ENCODE results near the gene CFAP299.
"Not testable (repeated sequence)": the region's sequence is repeated elsewhere in the genome, so short reads cannot be mapped to it uniquely, and the experiment has no call there.

CFAP299 gene

DNA sequence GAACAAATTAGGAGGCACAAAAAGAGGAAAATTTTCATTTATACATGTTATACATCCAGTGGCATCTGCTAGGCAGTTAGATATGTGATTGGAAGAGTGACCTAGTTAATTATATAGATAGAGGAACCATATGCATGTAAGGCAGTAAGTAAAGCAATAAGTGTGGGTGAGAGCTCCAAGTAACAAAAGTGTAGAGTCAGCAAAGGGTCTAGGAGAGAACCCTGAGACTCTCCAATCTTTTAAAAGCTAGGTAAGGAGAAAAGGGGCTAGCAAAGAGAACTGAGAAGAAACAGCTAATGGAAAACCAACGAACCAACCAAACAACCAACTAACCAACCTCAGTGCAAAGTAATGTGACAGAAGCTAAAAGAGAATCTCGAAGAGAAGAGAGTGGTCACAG, 3.8 kb upstream of the CFAP299 start:
- H3K4me1 ChIP-seq (ENCODE audit: control extremely low read depth in 1 of 4, control insufficient read depth in 4 of 4, insufficient read depth in 4 of 4, low read length in 3 of 4) = peaks cover 5 to 14% (median 12%) of the 10 kb centered on the region in 4 experiments
- CTCF ChIA-PET = interaction anchor here (1.1 to 1.4 kb wide), 3 partner anchors 110 to 1381 kb away, joined by 3 read pairs; no protein-coding TSS in a partner anchor
- peaks cover 0 to 7% (median 0%) of the 10 kb centered on the region in 5 experiments for H3K27me3 ChIP-seq (replicated peaks in 2 of 5; ENCODE audit: control insufficient read depth in 4 of 5, insufficient read depth in 5 of 5, low read length in 4 of 5)
- no peak overlapping the region for H3K27ac ChIP-seq (ENCODE audit: insufficient read depth in 1 of 2, low read depth in 1 of 2, low read length in 2 of 2, poor library complexity in 1 of 2, severe bottlenecking in 2 of 2)
- DNase-seq = no peak
- H3K36me3 ChIP-seq (ENCODE audit: control insufficient read depth in 4 of 4, insufficient read depth in 4 of 4, low read length in 3 of 4) = no peaks in the 10 kb centered on the region
- POLR2A ChIA-PET = no interaction called here
- 100% methylated on average over 1 of the region's 2 CpGs for WGBS (ENCODE audit: insufficient coverage)
- H3K4me3 ChIP-seq (ENCODE audit: control insufficient read depth in 1 of 7, extremely low read depth in 1 of 7, insufficient read depth in 4 of 7, low read depth in 2 of 7, low read length in 6 of 7) = no peak overlapping the region
- H3K9me3 ChIP-seq (ENCODE audit: control extremely low read depth in 1 of 5, control insufficient read depth in 4 of 5, insufficient read depth in 2 of 5, low read depth in 1 of 5, low read length in 4 of 5) = no peaks in the 10 kb centered on the region

DNA sequence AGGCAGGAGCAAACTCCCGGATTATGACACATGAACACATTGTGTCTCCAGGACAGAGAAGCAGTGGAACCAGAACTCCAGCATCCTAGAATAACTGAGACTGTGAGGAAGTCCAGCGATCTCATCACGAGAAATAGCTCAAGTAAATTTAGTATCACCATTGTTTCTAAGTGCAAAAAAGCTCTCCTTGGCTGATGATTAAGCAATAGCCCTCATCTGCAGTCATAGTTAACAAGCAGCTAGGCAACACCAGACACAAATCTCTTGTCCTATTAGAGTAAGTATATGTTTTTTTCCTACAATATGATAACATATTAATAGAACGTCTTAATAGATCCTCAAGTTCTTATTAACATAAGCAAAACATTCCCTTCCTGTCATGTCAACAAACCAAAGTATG, 2.4 kb upstream of the CFAP299 start:
- 85% methylated on average over 3 of the region's 4 CpGs for WGBS (ENCODE audit: insufficient coverage)
- H3K9me3 ChIP-seq (ENCODE audit: control extremely low read depth in 1 of 5, control insufficient read depth in 4 of 5, insufficient read depth in 2 of 5, low read depth in 1 of 5, low read length in 4 of 5) = no peaks in the 10 kb centered on the region
- POLR2A ChIA-PET = no interaction called here
- peaks cover 0 to 7% (median 0%) of the 10 kb centered on the region in 5 experiments for H3K27me3 ChIP-seq (replicated peaks in 2 of 5; ENCODE audit: control insufficient read depth in 4 of 5, insufficient read depth in 5 of 5, low read length in 4 of 5)
- CTCF ChIA-PET = interaction anchor here (1.4 kb wide), 1 partner anchor 1291 kb away, joined by 3 read pairs; no protein-coding TSS in a partner anchor
- H3K4me3 ChIP-seq (ENCODE audit: control insufficient read depth in 1 of 7, extremely low read depth in 1 of 7, insufficient read depth in 4 of 7, low read depth in 2 of 7, low read length in 6 of 7) = no peak overlapping the region
- peaks cover 5 to 15% (median 12%) of the 10 kb centered on the region in 4 experiments for H3K4me1 ChIP-seq (ENCODE audit: control extremely low read depth in 1 of 4, control insufficient read depth in 4 of 4, insufficient read depth in 4 of 4, low read length in 3 of 4)
- no peak for DNase-seq
- H3K27ac ChIP-seq (ENCODE audit: insufficient read depth in 1 of 2, low read depth in 1 of 2, low read length in 2 of 2, poor library complexity in 1 of 2, severe bottlenecking in 2 of 2) = no peak overlapping the region
- no peaks in the 10 kb centered on the region for H3K36me3 ChIP-seq (ENCODE audit: control insufficient read depth in 4 of 4, insufficient read depth in 4 of 4, low read length in 3 of 4)

GRCh38 chr4:80334568-80334967, 962 bp upstream of the CFAP299 start:
- H3K4me1 ChIP-seq (ENCODE audit: control extremely low read depth in 1 of 4, control insufficient read depth in 4 of 4, insufficient read depth in 4 of 4, low read length in 3 of 4) = peaks cover 5 to 15% (median 12%) of the 10 kb centered on the region in 4 experiments
- H3K27me3 ChIP-seq (replicated peaks in 2 of 5; ENCODE audit: control insufficient read depth in 4 of 5, insufficient read depth in 5 of 5, low read length in 4 of 5) = peaks cover 0 to 7% (median 0%) of the 10 kb centered on the region in 5 experiments
- no peak overlapping the region for H3K4me3 ChIP-seq (ENCODE audit: control insufficient read depth in 1 of 7, extremely low read depth in 1 of 7, insufficient read depth in 4 of 7, low read depth in 2 of 7, low read length in 6 of 7)
- H3K9me3 ChIP-seq (ENCODE audit: control extremely low read depth in 1 of 5, control insufficient read depth in 4 of 5, insufficient read depth in 2 of 5, low read depth in 1 of 5, low read length in 4 of 5) = no peaks in the 10 kb centered on the region
- H3K36me3 ChIP-seq (ENCODE audit: control insufficient read depth in 4 of 4, insufficient read depth in 4 of 4, low read length in 3 of 4) = no peaks in the 10 kb centered on the region
- no CpG with 5 or more reads among the region's 1 CpG for WGBS (ENCODE audit: insufficient coverage)
- DNase-seq = no peak
- ChIA-PET POLR2A (no interaction called here), CTCF (interaction anchor here (0.8 to 1.8 kb wide), 3 partner anchors 14 to 1382 kb away, joined by 3 to 4 read pairs (median 4); no protein-coding TSS in a partner anchor)
- H3K27ac ChIP-seq (ENCODE audit: insufficient read depth in 1 of 2, low read depth in 1 of 2, low read length in 2 of 2, poor library complexity in 1 of 2, severe bottlenecking in 2 of 2) = no peak overlapping the region

- Histone ChIP-seq H3K27ac (ENCODE audit: insufficient read depth in 1 of 2, low read depth in 1 of 2, low read length in 2 of 2, poor library complexity in 1 of 2, severe bottlenecking in 2 of 2) (peak overlapping the region in 1 of 2 experiments; percentile 36), H3K4me3 (ENCODE audit: control insufficient read depth in 1 of 7, extremely low read depth in 1 of 7, insufficient read depth in 4 of 7, low read depth in 2 of 7, low read length in 6 of 7) (peak overlapping the region in 6 of 7 experiments; percentile 78 to 91 (median 84)), H3K36me3 (ENCODE audit: control insufficient read depth in 4 of 4, insufficient read depth in 4 of 4, low read length in 3 of 4) (no peaks in the 10 kb centered on the region), H3K27me3 (replicated peaks in 2 of 5; ENCODE audit: control insufficient read depth in 4 of 5, insufficient read depth in 5 of 5, low read length in 4 of 5) (peaks cover 0 to 7% (median 0%) of the 10 kb centered on the region in 5 experiments), H3K9me3 (ENCODE audit: control extremely low read depth in 1 of 5, control insufficient read depth in 4 of 5, insufficient read depth in 2 of 5, low read depth in 1 of 5, low read length in 4 of 5) (no peaks in the 10 kb centered on the region), H3K4me1 (ENCODE audit: control extremely low read depth in 1 of 4, control insufficient read depth in 4 of 4, insufficient read depth in 4 of 4, low read length in 3 of 4) (peaks cover 5 to 15% (median 12%) of the 10 kb centered on the region in 4 experiments)
- WGBS (ENCODE audit: insufficient coverage) = 0% methylated on average over 1 of the region's 3 CpGs
- CTCF ChIA-PET = interaction anchor here (0.8 to 1.8 kb wide), 6 partner anchors 13 to 1383 kb away, joined by 3 to 5 read pairs (median 4); no protein-coding TSS in a partner anchor
- no peak for DNase-seq
- POLR2A ChIA-PET = interaction anchor here (0.6 kb wide), 1 partner anchor 711 kb away, joined by 3 read pairs; no protein-coding TSS in a partner anchor
Observed at GRCh38 chr4:80335226-80335553, 340 bp upstream of the CFAP299 start.

DNA sequence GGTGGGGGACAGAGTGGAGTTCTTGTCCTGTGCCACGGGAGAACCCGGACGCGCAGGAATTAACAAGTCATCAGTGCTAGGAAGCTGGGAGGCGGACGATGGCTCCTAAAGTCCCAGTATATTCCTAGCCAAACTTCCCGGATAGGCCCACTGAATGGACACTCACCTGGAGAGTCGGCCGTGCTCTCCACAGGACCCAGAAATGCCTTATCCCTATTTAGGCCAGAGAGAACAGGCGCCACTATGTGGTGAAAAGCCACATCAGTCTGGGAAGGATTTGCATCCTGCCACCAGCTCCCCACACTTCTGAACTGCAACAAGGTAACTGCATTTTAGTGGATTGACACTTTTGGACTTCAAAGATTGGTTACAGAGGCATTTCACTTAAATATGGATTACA, 1.1 kb downstream of the CFAP299 start:
- ChIA-PET POLR2A (interaction anchor here (1.0 kb wide), 1 partner anchor 26 kb away, joined by 3 read pairs; no protein-coding TSS in a partner anchor), CTCF (interaction anchor here (0.9 to 1.8 kb wide), 6 partner anchors 74 to 1384 kb away, joined by 3 to 6 read pairs (median 4); no protein-coding TSS in a partner anchor)
- peak; percentile 22 to 31 (median 22) for DNase-seq
- WGBS (ENCODE audit: insufficient coverage) = under 1% methylated on average over 10 of the region's 10 CpGs
- Histone ChIP-seq H3K36me3 (ENCODE audit: control insufficient read depth in 4 of 4, insufficient read depth in 4 of 4, low read length in 3 of 4) (no peaks in the 10 kb centered on the region), H3K4me1 (ENCODE audit: control extremely low read depth in 1 of 4, control insufficient read depth in 4 of 4, insufficient read depth in 4 of 4, low read length in 3 of 4) (peaks cover 5 to 15% (median 12%) of the 10 kb centered on the region in 4 experiments), H3K4me3 (ENCODE audit: control insufficient read depth in 1 of 7, extremely low read depth in 1 of 7, insufficient read depth in 4 of 7, low read depth in 2 of 7, low read length in 6 of 7) (peak overlapping the region in 6 of 7 experiments; percentile 78 to 91 (median 84)), H3K27me3 (replicated peaks in 2 of 5; ENCODE audit: control insufficient read depth in 4 of 5, insufficient read depth in 5 of 5, low read length in 4 of 5) (peaks cover 0 to 7% (median 0%) of the 10 kb centered on the region in 5 experiments), H3K9me3 (ENCODE audit: control extremely low read depth in 1 of 5, control insufficient read depth in 4 of 5, insufficient read depth in 2 of 5, low read depth in 1 of 5, low read length in 4 of 5) (peaks cover 0 to 4% (median 0%) of the 10 kb centered on the region in 5 experiments), H3K27ac (ENCODE audit: insufficient read depth in 1 of 2, low read depth in 1 of 2, low read length in 2 of 2, poor library complexity in 1 of 2, severe bottlenecking in 2 of 2) (no peak overlapping the region)

- H3K4me3 ChIP-seq (ENCODE audit: control insufficient read depth in 1 of 7, extremely low read depth in 1 of 7, insufficient read depth in 4 of 7, low read depth in 2 of 7, low read length in 6 of 7) = no peak overlapping the region
- DNase-seq = no peak
- POLR2A ChIA-PET = no interaction called here
- H3K27ac ChIP-seq (ENCODE audit: insufficient read depth in 1 of 2, low read depth in 1 of 2, low read length in 2 of 2, poor library complexity in 1 of 2, severe bottlenecking in 2 of 2) = no peak overlapping the region
- CTCF ChIA-PET = no interaction called here
- H3K27me3 ChIP-seq (replicated peaks in 2 of 5; ENCODE audit: control insufficient read depth in 4 of 5, insufficient read depth in 5 of 5, low read length in 4 of 5) = no peaks in the 10 kb centered on the region
- H3K9me3 ChIP-seq (ENCODE audit: control extremely low read depth in 1 of 5, control insufficient read depth in 4 of 5, insufficient read depth in 2 of 5, low read depth in 1 of 5, low read length in 4 of 5) = peaks cover 0 to 15% (median 2%) of the 10 kb centered on the region in 5 experiments
- peaks cover 5 to 14% (median 12%) of the 10 kb centered on the region in 4 experiments for H3K4me1 ChIP-seq (ENCODE audit: control extremely low read depth in 1 of 4, control insufficient read depth in 4 of 4, insufficient read depth in 4 of 4, low read length in 3 of 4)
- 71% methylated on average over 1 of the region's 2 CpGs for WGBS (ENCODE audit: insufficient coverage)
- H3K36me3 ChIP-seq (ENCODE audit: control insufficient read depth in 4 of 4, insufficient read depth in 4 of 4, low read length in 3 of 4) = no peaks in the 10 kb centered on the region
Observed at GRCh38 chr4:80340036-80340435, 4.5 kb downstream of the CFAP299 start.

DNA sequence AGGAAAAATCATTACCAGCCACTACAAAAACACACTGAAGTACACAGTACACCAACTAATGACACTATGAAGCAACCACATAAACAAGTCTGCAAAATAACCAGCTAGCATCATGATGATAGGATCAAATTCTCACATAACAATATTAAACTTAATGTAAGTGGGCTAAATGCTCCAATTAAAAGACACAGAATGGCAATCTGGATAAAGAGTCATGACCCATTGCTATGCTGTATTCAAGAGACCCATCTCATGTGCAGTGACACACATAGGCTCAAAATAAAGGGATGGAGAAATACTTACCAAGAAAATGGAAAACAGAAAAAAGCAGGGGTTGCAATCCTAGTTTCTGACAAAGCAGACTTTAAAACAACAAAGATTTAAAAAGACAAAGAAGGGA, 7.2 kb downstream of the CFAP299 start:
- DNase-seq = peak in 2 of 3 donors; percentile 26 to 31
- H3K27me3 ChIP-seq (replicated peaks in 2 of 5; ENCODE audit: control insufficient read depth in 4 of 5, insufficient read depth in 5 of 5, low read length in 4 of 5); H3K36me3 ChIP-seq (ENCODE audit: control insufficient read depth in 4 of 4, insufficient read depth in 4 of 4, low read length in 3 of 4); H3K27ac ChIP-seq (ENCODE audit: insufficient read depth in 1 of 2, low read depth in 1 of 2, low read length in 2 of 2, poor library complexity in 1 of 2, severe bottlenecking in 2 of 2); POLR2A ChIA-PET; H3K4me1 ChIP-seq (ENCODE audit: control extremely low read depth in 1 of 4, control insufficient read depth in 4 of 4, insufficient read depth in 4 of 4, low read length in 3 of 4); H3K4me3 ChIP-seq (ENCODE audit: control insufficient read depth in 1 of 7, extremely low read depth in 1 of 7, insufficient read depth in 4 of 7, low read depth in 2 of 7, low read length in 6 of 7); CTCF ChIA-PET: not testable (repeated sequence)
- peaks cover 0 to 15% (median 2%) of the 10 kb centered on the region in 5 experiments for H3K9me3 ChIP-seq (ENCODE audit: control extremely low read depth in 1 of 5, control insufficient read depth in 4 of 5, insufficient read depth in 2 of 5, low read depth in 1 of 5, low read length in 4 of 5)
